NCI-H510A treated with DMSO at 0.1 percent for 48 hours (cell line): ENCODE data around the gene GRSF1.
"Not testable (repeated sequence)": the region's sequence is repeated elsewhere in the genome, so short reads cannot be mapped to it uniquely, and the experiment has no call there.

ENCODE experiments used
- DNase-seq: peaks from one replicate; lab custom pipeline; 2025; lab: John Stamatoyannopoulos, UW

The GRSF1 gene

GRCh38 chr4:70839589-70840093 is at the start of gene GRSF1:
TSS of gene GRSF1 (minus strand) at chr4:70839890. CDS start at chr4:70839827, 63 bp downstream.
- peak; percentile 52 for DNase-seq

GRCh38 chr4:70885174-70885573 is 45.5 kb upstream of the GRSF1 start:
- peak; percentile 48 for DNase-seq

DNA sequence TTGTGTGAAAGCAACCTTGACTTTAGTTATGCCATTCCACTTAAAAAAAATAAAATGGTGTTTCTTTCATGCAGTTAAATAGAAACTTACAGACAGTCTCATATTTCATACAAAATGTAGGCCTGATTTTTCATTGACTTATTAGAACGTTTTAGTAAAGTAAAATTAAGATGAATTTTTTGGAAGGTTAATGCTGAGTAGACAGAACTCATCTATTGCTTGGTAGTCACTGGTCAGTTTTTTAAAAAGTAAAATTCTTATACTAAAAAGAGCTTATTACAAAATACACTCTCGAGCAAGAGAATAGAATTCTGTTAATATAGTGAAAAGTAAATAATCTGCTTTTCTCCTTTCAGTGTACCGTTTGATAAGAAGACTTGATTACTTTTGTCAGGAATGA is 41.0 kb upstream of the GRSF1 start:
- DNase-seq: no peak

GRCh38 chr4:70877556-70877955 is 37.9 kb upstream of the GRSF1 start:
- no peak for DNase-seq

DNA sequence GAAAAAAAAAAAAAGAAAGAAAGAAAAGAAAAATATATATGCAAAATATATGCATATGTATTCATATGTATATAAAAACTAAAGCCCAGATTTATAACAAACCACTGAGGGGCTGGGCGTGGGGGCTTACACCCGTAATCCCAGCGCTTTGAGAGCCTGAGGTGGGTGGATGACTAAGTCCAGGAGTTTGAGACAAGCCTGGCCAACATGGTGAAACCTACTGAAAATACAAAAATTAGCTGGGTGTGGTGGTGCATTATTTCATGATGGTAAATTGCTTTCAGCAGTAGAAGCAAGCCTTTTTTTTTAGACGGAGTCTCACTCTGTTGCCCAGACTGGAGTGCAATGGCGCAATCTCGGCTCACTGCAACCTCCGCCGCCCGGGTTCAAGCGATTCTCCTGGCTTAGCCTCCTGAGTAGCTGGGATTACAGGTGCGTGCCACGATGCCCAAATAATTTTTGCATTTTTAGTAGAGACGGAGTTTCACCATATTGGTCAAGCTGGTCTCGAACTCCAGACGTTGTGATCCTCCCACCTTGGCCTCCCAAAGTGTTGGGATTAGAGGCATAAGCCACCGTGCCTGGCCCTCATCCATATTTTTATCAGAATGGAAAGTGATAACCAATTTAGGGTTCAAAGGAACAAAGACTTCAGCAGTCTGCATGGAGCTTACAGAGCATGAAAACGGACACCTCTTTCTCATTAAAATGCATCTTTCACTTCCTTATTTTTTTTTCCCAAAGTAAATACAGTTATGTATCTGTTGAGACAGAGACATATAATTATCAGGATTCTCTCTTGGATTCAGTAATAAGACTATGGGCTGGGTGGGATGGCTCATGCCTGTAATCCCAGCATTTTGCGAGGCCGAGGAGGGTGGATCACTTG is 34.8 kb upstream of the GRSF1 start:
- DNase-seq: no peak

GRCh38 chr4:70873216-70873615 is 33.5 kb upstream of the GRSF1 start:
- no peak for DNase-seq

DNA sequence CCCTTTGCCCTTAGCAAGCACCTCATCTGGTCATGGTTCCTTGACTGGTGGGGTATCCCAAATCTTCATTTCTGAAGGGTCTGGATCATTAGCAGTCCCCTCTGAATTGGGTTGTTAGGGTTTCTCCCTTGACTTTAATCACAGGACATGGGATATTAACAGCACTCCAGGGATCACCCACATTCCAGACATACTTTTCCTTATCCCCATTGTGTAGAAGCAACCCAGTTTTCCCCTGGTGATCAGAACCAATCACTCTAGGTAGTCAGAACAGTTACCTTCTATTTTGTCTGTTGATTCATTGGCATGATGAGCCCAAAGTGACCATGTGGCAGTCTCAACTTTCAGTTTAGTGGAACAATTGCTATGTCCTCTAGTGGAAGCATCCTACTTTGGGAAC is 29.1 kb upstream of the GRSF1 start:
- no peak for DNase-seq

GRCh38 chr4:70863099-70863790 is 23.6 kb upstream of the GRSF1 start:
- DNase-seq: no peak

DNA sequence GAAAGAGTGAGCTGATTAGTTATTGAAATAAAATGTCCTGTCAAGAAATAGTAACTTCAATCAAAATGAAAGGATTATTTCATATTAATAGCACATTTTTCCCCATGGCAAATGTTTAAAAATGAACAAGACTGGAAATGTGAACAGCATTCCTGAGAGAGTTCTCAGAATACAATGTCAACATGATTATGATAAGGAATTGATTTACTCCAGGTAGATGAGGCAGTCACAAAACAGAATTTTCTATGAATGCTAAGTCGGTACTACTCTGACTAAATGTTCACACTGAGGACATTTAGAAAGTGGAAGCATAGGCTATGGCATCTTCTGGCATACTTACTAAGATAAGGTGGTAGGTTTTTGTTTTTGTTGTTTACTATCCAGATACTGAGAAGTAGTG is 19.4 kb upstream of the GRSF1 start:
- DNase-seq: no peak

GRCh38 chr4:70858454-70858853 is 18.8 kb upstream of the GRSF1 start:
- no peak for DNase-seq

DNA sequence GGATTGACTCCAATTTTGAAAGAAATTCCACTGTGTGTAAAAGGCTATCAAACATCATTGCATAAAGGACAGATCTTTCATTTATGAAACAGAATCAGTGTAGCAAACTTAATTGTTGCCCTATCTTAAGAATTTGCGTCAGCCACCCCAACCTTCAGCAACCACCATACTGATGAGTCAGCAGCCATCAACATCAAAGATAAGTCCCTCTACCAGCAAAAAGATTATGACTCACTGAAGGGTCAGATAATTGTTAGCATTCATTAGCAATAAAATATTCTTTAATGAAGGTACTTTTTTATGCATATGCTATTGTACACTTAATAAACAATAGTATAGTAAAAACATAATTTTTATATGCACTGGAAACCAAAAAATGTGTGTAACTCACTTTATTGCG is 15.8 kb upstream of the GRSF1 start:
- no peak for DNase-seq

GRCh38 chr4:70849291-70849690 is 9.6 kb upstream of the GRSF1 start:
- DNase-seq: no peak

DNA sequence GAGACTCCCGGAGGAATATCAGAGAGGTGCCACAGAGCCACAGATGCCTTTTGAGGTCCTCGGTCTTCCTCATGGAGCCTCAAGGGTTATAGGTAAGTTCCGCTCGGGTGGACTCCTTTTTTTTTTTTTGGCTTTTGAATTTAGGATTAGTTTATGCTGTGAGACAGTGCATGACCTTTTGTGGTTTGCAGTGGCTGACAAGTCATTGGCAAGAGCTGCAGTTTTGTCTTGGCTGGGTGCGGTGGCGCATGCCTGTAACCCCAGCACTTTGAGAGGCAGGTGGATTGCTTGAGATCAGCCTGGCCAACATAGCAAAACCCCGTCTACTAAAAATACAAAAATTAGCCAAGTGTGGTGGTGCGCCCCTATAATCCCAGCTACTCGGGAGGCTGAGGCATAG is 4.5 kb upstream of the GRSF1 start:
- no peak for DNase-seq

DNA sequence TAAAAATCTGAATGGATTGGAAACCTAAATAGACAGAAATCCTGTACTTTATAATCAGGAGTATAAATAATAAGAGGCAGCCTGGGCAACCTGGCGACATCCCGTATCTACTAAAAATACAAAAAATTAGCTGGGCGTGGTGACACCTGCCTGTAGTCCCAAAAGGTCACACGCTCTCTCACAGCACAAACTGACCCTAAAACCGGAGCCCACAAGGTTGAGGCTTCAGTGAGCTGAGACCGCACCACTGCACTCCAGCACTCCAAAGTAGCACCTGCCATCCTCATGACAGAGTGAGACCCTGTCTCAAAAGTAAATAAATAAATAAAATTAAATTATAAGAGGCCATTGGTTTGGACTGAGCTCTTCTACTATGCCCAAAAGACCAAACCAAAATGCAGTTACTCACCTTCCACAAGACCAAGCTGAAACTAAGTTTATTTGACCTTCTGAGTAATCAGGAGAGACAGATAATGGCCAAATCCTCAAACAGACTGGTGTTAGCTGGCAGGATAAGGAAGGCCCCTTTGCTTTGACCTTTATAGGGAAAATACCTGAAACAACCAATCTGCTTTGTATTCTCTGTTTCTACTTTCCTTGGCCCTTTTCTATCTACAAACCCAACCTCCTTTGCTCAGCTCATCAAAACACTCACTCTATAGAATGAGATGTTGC is 3.2 kb upstream of the GRSF1 start:
- DNase-seq: no peak

GRCh38 chr4:70841951-70842350 is 2.3 kb upstream of the GRSF1 start:
- DNase-seq: no peak

GRCh38 chr4:70841211-70841610 is 1.5 kb upstream of the GRSF1 start:
- no peak for DNase-seq

DNA sequence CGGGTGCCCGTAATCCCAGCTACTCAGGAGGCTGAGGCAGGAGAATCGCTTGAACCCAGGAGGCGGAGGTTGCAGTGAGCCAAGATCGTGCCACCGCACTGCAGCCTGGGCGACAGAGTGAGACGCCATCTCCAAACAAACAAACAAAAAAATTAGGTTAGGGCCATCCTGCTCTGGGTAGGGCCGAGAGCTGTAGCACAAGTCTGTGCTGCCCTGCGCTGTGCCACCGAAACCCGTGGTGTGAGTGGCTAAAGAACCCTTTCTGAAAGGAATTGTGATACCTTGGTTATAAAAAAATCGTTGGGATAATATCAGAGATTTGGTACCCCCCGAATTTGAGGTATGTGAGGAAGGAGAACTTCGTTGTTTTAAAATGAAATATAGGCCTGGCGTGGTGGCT is 941 bp upstream of the GRSF1 start:
- DNase-seq: not testable (repeated sequence)

- not testable (repeated sequence) for DNase-seq
Measured at GRCh38 chr4:70840137-70840536, 447 bp upstream of the GRSF1 start.

DNA sequence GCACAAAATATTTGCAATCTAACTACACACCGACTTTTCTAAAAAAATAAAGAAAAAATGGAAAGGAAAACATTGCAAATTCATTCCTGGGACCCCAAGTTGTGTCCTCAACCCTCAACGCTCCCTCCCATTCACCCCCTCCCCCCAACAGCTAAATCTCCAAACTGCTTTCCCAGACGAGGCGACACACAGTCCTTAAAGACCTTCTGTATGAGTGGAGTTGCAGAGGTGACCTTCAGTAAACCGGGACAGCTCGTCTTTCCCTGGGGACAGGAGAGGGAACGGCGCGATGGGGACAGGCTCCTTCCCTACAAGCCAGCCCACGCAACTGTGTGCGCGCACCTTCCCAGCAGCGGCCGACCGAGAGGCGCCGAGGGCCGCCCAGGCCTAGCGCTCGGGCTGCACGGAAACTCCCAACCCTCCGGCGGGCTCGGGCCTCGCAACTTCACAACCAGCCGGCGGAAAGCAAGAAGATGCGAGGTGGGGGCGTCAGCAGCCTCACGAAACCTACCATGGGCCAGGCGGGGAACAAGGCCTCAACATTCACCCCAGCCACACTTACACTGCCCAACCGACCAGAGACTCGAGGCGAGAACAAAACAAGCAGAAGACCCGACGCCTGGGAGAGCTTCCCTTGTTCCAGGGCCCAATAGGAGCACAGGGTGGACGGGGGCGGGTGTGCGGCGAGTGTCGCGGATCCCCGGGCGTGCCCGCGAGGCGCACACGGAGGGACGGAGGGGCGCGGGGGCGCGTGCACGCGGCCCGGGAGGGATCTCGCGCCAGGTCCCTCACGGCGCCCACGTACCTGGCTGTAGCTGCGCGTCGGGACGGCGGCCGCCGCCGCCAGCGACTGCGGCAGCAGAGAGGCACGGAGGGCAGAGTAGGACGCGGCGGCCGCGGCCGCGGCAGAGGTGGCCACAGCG is 763 bp downstream of the GRSF1 start:
- DNase-seq: peak; percentile 79

- no peak for DNase-seq
Measured at GRCh38 chr4:70838204-70838603, 1.5 kb downstream of the GRSF1 start.

DNA sequence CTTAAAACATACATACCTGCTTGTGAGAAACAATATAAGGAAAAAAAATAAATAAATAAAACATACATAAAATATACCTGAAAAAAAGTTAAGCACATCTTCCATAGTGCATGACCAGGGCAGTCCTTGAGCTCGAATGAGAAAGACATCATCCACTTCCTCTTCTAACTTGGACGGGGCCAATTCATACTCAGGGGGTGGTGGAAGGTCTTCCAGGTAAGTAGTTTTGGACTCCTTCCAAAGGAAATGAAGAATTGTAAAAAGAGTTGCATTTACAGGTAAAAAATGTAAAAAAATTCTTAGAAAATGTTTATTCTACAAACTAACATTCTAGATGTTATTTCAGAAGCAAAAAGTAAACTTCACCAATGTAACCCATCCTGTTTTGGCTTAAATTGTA is 3.6 kb downstream of the GRSF1 start:
- no peak for DNase-seq

DNA sequence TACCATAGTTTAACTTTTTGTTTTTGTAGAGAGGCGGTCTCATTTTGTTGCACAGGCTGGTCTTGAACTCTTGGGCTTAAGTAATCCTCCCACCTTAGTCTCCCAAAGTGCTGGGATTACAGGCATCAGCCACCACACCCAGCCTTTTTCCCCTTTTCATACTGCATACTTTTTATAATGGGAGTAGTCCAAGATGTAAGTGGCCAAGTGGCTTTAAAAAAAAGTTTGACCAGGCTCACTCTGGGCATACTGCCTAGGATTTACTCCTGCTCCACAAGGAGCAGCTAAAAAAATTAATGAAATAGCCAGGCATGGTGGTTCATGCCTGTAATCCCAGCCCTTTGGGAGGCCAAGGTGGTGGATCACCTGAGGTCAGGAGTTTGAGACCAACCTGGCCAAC is 6.0 kb downstream of the GRSF1 start:
- no peak for DNase-seq
